ENCODE data around the gene EEF1AKMT3.

DNA sequence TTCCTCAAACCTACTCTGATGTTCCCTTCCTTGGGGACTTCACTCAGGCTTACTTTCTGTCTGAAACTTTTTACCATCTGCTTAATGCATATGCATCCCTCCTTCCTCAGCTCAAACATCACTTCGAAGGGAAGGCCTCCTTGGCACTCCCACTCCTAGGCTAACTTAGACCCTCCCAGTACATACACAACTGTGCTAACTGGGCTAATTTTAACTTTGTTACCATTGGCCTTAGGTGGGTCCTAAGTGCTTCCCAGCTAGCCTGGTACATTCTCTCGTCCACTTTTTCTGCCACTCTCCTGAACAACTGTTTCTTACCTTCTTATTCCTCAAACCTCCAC lies 3.8 kb downstream of the EEF1AKMT3 start:
- no peak for TF ChIP-seq CEBPB (IDR thresholded peaks at IDR 0.05; ENCODE audit: low read depth)
- TF ChIP-seq, protein P1, sequence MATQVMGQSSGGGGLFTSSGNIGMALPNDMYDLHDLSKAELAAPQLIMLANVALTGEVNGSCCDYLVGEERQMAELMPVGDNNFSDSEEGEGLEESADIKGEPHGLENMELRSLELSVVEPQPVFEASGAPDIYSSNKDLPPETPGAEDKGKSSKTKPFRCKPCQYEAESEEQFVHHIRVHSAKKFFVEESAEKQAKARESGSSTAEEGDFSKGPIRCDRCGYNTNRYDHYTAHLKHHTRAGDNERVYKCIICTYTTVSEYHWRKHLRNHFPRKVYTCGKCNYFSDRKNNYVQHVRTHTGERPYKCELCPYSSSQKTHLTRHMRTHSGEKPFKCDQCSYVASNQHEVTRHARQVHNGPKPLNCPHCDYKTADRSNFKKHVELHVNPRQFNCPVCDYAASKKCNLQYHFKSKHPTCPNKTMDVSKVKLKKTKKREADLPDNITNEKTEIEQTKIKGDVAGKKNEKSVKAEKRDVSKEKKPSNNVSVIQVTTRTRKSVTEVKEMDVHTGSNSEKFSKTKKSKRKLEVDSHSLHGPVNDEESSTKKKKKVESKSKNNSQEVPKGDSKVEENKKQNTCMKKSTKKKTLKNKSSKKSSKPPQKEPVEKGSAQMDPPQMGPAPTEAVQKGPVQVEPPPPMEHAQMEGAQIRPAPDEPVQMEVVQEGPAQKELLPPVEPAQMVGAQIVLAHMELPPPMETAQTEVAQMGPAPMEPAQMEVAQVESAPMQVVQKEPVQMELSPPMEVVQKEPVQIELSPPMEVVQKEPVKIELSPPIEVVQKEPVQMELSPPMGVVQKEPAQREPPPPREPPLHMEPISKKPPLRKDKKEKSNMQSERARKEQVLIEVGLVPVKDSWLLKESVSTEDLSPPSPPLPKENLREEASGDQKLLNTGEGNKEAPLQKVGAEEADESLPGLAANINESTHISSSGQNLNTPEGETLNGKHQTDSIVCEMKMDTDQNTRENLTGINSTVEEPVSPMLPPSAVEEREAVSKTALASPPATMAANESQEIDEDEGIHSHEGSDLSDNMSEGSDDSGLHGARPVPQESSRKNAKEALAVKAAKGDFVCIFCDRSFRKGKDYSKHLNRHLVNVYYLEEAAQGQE (IDR thresholded peaks at IDR 0.05; ENCODE audit: low read depth) = no peak
- no peak for TF ChIP-seq EZH2 (IDR thresholded peaks at IDR 0.05)
- TF ChIP-seq, protein P2, sequence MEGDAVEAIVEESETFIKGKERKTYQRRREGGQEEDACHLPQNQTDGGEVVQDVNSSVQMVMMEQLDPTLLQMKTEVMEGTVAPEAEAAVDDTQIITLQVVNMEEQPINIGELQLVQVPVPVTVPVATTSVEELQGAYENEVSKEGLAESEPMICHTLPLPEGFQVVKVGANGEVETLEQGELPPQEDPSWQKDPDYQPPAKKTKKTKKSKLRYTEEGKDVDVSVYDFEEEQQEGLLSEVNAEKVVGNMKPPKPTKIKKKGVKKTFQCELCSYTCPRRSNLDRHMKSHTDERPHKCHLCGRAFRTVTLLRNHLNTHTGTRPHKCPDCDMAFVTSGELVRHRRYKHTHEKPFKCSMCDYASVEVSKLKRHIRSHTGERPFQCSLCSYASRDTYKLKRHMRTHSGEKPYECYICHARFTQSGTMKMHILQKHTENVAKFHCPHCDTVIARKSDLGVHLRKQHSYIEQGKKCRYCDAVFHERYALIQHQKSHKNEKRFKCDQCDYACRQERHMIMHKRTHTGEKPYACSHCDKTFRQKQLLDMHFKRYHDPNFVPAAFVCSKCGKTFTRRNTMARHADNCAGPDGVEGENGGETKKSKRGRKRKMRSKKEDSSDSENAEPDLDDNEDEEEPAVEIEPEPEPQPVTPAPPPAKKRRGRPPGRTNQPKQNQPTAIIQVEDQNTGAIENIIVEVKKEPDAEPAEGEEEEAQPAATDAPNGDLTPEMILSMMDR (IDR thresholded peaks at IDR 0.05 in 2 of 3, conservative IDR thresholded peaks at IDR 0.05 in 1 of 3; ENCODE audit: borderline replicate concordance in 1 of 3, insufficient read depth in 1 of 3, low read depth in 2 of 3, low read length in 2 of 3) = no peak
- TF ChIP-seq POLR2A (IDR thresholded peaks at IDR 0.05; ENCODE audit: borderline replicate concordance, extremely low read depth, insufficient read depth, insufficient read length) = no peak
- TF ChIP-seq, protein P3, sequence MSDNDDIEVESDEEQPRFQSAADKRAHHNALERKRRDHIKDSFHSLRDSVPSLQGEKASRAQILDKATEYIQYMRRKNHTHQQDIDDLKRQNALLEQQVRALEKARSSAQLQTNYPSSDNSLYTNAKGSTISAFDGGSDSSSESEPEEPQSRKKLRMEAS (IDR thresholded peaks at IDR 0.05) = no peak
- no peak for TF ChIP-seq EZH2phosphoT487 (IDR thresholded peaks at IDR 0.05; ENCODE audit: borderline replicate concordance)
- TF ChIP-seq, protein P4, sequence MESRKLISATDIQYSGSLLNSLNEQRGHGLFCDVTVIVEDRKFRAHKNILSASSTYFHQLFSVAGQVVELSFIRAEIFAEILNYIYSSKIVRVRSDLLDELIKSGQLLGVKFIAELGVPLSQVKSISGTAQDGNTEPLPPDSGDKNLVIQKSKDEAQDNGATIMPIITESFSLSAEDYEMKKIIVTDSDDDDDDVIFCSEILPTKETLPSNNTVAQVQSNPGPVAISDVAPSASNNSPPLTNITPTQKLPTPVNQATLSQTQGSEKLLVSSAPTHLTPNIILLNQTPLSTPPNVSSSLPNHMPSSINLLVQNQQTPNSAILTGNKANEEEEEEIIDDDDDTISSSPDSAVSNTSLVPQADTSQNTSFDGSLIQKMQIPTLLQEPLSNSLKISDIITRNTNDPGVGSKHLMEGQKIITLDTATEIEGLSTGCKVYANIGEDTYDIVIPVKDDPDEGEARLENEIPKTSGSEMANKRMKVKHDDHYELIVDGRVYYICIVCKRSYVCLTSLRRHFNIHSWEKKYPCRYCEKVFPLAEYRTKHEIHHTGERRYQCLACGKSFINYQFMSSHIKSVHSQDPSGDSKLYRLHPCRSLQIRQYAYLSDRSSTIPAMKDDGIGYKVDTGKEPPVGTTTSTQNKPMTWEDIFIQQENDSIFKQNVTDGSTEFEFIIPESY (IDR thresholded peaks at IDR 0.05; ENCODE audit: extremely low read depth, insufficient replicate concordance, low read length) = no peak
- TF ChIP-seq ZNF274 (IDR thresholded peaks at IDR 0.05; ENCODE audit: low read depth, low read length) = no peak
- TF ChIP-seq EGR1 (IDR thresholded peaks at IDR 0.05; ENCODE audit: low read depth) = no peak
- TF ChIP-seq YY1 (IDR thresholded peaks at IDR 0.05; ENCODE audit: extremely low read depth, insufficient replicate concordance, low read depth, low read length) = no peak

Measured in HCT116 (cell line).